GM12865 (cell line): ENCODE data around the gene IL6ST.

Experiments used
- DNase-seq: peaks from one replicate; pipeline ENCODE4 v3.0.0; 2010; ENCODE audit warnings: low read depth
- H3K4me3 ChIP-seq: 2 replicates; pipeline ENCODE4 v1.5.1; 2011; ENCODE audit warnings: mild to moderate bottlenecking, low read depth, low read length, control low read depth
- CTCF ChIP-seq: IDR thresholded peaks from 2 replicates; pipeline ENCODE4 v1.5.1; 2011; ENCODE audit warnings: low read length, control low read depth, low read depth, inconsistent platforms; ENCODE audit not compliant: insufficient read depth; ENCODE audit errors: missing control alignments

The IL6ST gene

GRCh38 chr5:55908804-55909203 lies 86.0 kb downstream of the IL6ST start:
- no peak overlapping the region for H3K4me3 ChIP-seq
- TF ChIP-seq CTCF = no peak
- DNase-seq = no peak

- no peak for TF ChIP-seq CTCF
- no peak overlapping the region for H3K4me3 ChIP-seq
- no peak for DNase-seq
These were observed 86.8 kb downstream of the IL6ST start for GRCh38 chr5:55907927-55908326.

- TF ChIP-seq CTCF = no peak
- H3K4me3 ChIP-seq = no peak overlapping the region
- no peak for DNase-seq
These were observed 89.5 kb downstream of the IL6ST start for GRCh38 chr5:55905251-55905650.

GRCh38 chr5:55904152-55904551 lies 90.6 kb downstream of the IL6ST start:
- no peak overlapping the region for H3K4me3 ChIP-seq
- no peak for TF ChIP-seq CTCF
- peak; percentile 32 for DNase-seq

GRCh38 chr5:55903121-55903701 lies 91.6 kb downstream of the IL6ST start:
- peak overlapping the region; percentile 17; the same call in 1 of the 2 replicates for H3K4me3 ChIP-seq

GRCh38 chr5:55902696-55903095 lies 92.1 kb downstream of the IL6ST start:
- TF ChIP-seq CTCF = no peak
- DNase-seq = no peak
- no peak overlapping the region for H3K4me3 ChIP-seq

More at GRCh38 chr5:55903121-55903701, 91.6 kb downstream of the IL6ST start:
- DNase-seq = peak; percentile 90
- TF ChIP-seq CTCF = no peak

- no peak for TF ChIP-seq CTCF
- no peak for DNase-seq
- no peak overlapping the region for H3K4me3 ChIP-seq
These were observed 94.0 kb downstream of the IL6ST start for GRCh38 chr5:55900776-55901175.
